K562 (cell line): ENCODE results near the gene CHM. TPM values are rescaled to one million over a fixed set of nuclear protein-coding genes. Genes with fewer than 3 reads are reported as not detected.

Experiments
- ATAC-seq: fragments of 200-7000 bp; cut with Tn5 transposase; 3 replicates; pipeline ENCODE4 v1.9.1; 2020; ENCODE audit warnings: moderate library complexity
- BruUV-seq: library from RNA; stranded (reverse); fragments of 400-500 nt; replicated peaks from 2 replicates; lab custom pipeline; 2021; lab: Mats Ljungman, UMichigan
- CTCF ChIA-PET: fragments of 300-600 bp; formaldehyde crosslinking; extraction: SDS; loops from one replicate; lab custom pipeline; 2021; ENCODE audit warnings: low intra/inter-chr PET ratio; lab: Yijun Ruan, JAX
- POLR2A ChIA-PET: fragments of 300-600, 350-650 bp; sonication (Branson Sonifier 250); formaldehyde crosslinking; extraction: SDS; loops from one replicate; lab custom pipeline; 2021; ENCODE audit warnings: antibody characterized with exemption, inconsistent platforms; lab: Yijun Ruan, JAX
- DNase-seq, 4 experiments: peaks; one replicate each; pipeline versions ENCODE4 v3.0.0 to v3.0.0-alpha.2; 2011 to 2018; ENCODE audit warnings: low spot score in 3 of 4, mixed read lengths in 3 of 4; ENCODE audit errors: extremely low read depth in 1 of 4
- FAIRE-seq: peaks from 2 replicates; lab custom pipeline; 2011; peaks lifted over from hg19 to GRCh38; lab: Jason Lieb, UNC
- H2AFZ ChIP-seq: 2 replicates; pipeline ENCODE4 v1.6.0; 2011; ENCODE audit warnings: low read depth, low read length, control low read depth, inconsistent platforms
- H3K27ac ChIP-seq: fragments of 200-600 bp; 3 replicates; pipeline ENCODE4 v1.8.0; 2011; ENCODE audit warnings: low read depth, mild to moderate bottlenecking, control low read depth, inconsistent platforms, low read length, moderate library complexity, mixed read lengths; ENCODE audit errors: extremely low read depth
- H3K27me3 ChIP-seq, 2 experiments: fragments of 300-600 bp in 1 of 2; 2 replicates in 1 of 2; 3 replicates in 1 of 2; pipeline versions ENCODE4 v1.6.0 to v1.8.0; 2011; ENCODE audit warnings: inconsistent platforms in 2 of 2, low read length in 2 of 2, mild to moderate bottlenecking in 1 of 2, mixed read lengths in 1 of 2, moderate library complexity in 1 of 2; ENCODE audit not compliant: control insufficient read depth in 2 of 2, insufficient read depth in 2 of 2
- H3K36me3 ChIP-seq: fragments of 300-600 bp; 3 replicates; pipeline ENCODE4 v1.8.0; 2011; ENCODE audit warnings: mild to moderate bottlenecking, low read length, inconsistent platforms; ENCODE audit not compliant: control insufficient read depth, insufficient read depth
- H3K4me1 ChIP-seq, 2 experiments: fragments of 200-600 bp in 1 of 2; replicated peaks in 1 of 2; 2 replicates in 1 of 2; 3 replicates in 1 of 2; pipeline versions ENCODE4 v1.5.1 to v1.8.0; 2011; ENCODE audit warnings: inconsistent platforms in 2 of 2, low read length in 2 of 2, mild to moderate bottlenecking in 1 of 2, mixed read lengths in 1 of 2, moderate library complexity in 1 of 2; ENCODE audit not compliant: control insufficient read depth in 2 of 2, insufficient read depth in 2 of 2
- H3K4me2 ChIP-seq: 2 replicates; pipeline ENCODE4 v1.6.1; 2011; ENCODE audit warnings: low read length, control low read depth, inconsistent platforms, mixed read lengths; ENCODE audit not compliant: insufficient read depth
- H3K4me3 ChIP-seq: fragments of 200-600 bp; sonication (generic), shearing (Covaris generic); 2 replicates; pipeline ENCODE4 v1.5.1; 2016; ENCODE audit warnings: control low read depth, inconsistent platforms
- H3K79me2 ChIP-seq: fragments of 200-600 bp; 3 replicates; pipeline ENCODE4 v1.8.0; 2011; ENCODE audit warnings: low read length, inconsistent platforms; ENCODE audit not compliant: control insufficient read depth, insufficient read depth
- H3K9ac ChIP-seq, 2 experiments: 2 replicates each; pipeline versions ENCODE4 v1.6.0 to v1.6.1; 2011; ENCODE audit warnings: low read depth in 2 of 2, low read length in 2 of 2, control low read depth in 1 of 2, inconsistent platforms in 1 of 2, mild to moderate bottlenecking in 1 of 2, mixed read lengths in 1 of 2; ENCODE audit not compliant: insufficient read depth in 1 of 2
- H3K9me1 ChIP-seq: one replicate; pipeline ENCODE4 v1.6.0; 2011; ENCODE audit warnings: inconsistent platforms, mild to moderate bottlenecking, low read length, moderate library complexity; ENCODE audit not compliant: control insufficient read depth, insufficient read depth
- H3K9me3 ChIP-seq: replicated peaks from 2 replicates; pipeline ENCODE4 v1.5.1; 2011; ENCODE audit warnings: low read depth, low read length, inconsistent platforms; ENCODE audit not compliant: control insufficient read depth, insufficient read depth
- H4K20me1 ChIP-seq: replicated peaks from 2 replicates; pipeline ENCODE4 v1.6.1; 2011; ENCODE audit warnings: low read length, inconsistent platforms, mixed read lengths; ENCODE audit not compliant: control insufficient read depth, insufficient read depth
- ARID2 ChIP-seq: fragments of 450-650 bp; IDR thresholded peaks from 2 replicates; pipeline ENCODE4 v1.6.1; 2017; ENCODE audit warnings: antibody characterized with exemption, mild to moderate bottlenecking
- ASH1L ChIP-seq: fragments of 450-650 bp; IDR thresholded peaks from 2 replicates; pipeline ENCODE4 v1.6.1; 2018; ENCODE audit warnings: borderline replicate concordance, mild to moderate bottlenecking, low read depth; ENCODE audit not compliant: partially characterized antibody
- E2F8 ChIP-seq: fragments of 450-650 bp; IDR thresholded peaks from 2 replicates; pipeline ENCODE4 v1.7.1; 2018; ENCODE audit warnings: mild to moderate bottlenecking, low read depth; ENCODE audit not compliant: partially characterized antibody
- ELF1 ChIP-seq: fragments of 200-800 bp; sonication (Bioruptor generic); IDR thresholded peaks from 2 replicates; pipeline ENCODE4 v1.6.1; 2016; ENCODE audit warnings: missing genetic modification characterization, missing compliant biosample characterization
- GTF2F1 ChIP-seq: IDR thresholded peaks from 2 replicates; pipeline ENCODE4 v1.6.1; 2011; ENCODE audit warnings: low read depth, low read length, improper control_type of control experiment
- HOMEZ ChIP-seq: fragments of 250-450 bp; sonication (Bioruptor Pico); IDR thresholded peaks from 2 replicates; pipeline ENCODE4 v1.4.0; 2020; ENCODE audit warnings: mild to moderate bottlenecking, moderate library complexity
- NFATC3 ChIP-seq: fragments of 450-650 bp; IDR thresholded peaks from 2 replicates; pipeline ENCODE4 v1.6.1; 2017; ENCODE audit warnings: mild to moderate bottlenecking
- RBM14 ChIP-seq: fragments of 200-400 bp; formaldehyde crosslinking; IDR thresholded peaks from 2 replicates; pipeline ENCODE4 v1.6.1; 2018; ENCODE audit warnings: low read depth, mild to moderate bottlenecking, low read length, moderate library complexity, borderline replicate concordance; ENCODE audit not compliant: insufficient read depth
- RFX1 ChIP-seq: fragments of 450-650 bp; IDR thresholded peaks from 2 replicates; pipeline ENCODE4 v1.6.1; 2016; ENCODE audit warnings: mild to moderate bottlenecking, moderate library complexity
- RHOXF2B ChIP-seq: fragments of 250-450 bp; sonication (Bioruptor Pico); conservative IDR thresholded peaks from 2 replicates; pipeline ENCODE4 v1.5.1; 2021
- SAP30 ChIP-seq: fragments of 200-600 bp; sonication (generic); IDR thresholded peaks from 2 replicates; pipeline ENCODE4 v1.6.1; 2012; ENCODE audit warnings: borderline replicate concordance, low read depth, mild to moderate bottlenecking, moderate library complexity, low read length, control low read depth, inconsistent platforms; ENCODE audit not compliant: insufficient read depth, poor library complexity, severe bottlenecking
- SIX5 ChIP-seq, 2 experiments: IDR thresholded peaks; 2 replicates each; pipeline ENCODE4 v1.6.1; 2011; ENCODE audit warnings: low read length in 2 of 2, borderline replicate concordance in 1 of 2, low read depth in 1 of 2, mild to moderate bottlenecking in 1 of 2, moderate library complexity in 1 of 2; ENCODE audit not compliant: insufficient read depth in 1 of 2
- ZNF609 ChIP-seq: sonication (generic); formaldehyde crosslinking; IDR thresholded peaks from 2 replicates; pipeline ENCODE4 v1.8.1; 2023; ENCODE audit warnings: missing genetic modification reagents, mild to moderate bottlenecking, borderline replicate concordance
- ZNF668 ChIP-seq: fragments of 250-450 bp; sonication (Bioruptor Pico); IDR thresholded peaks from 2 replicates; pipeline ENCODE4 v1.8.0; 2022; ENCODE audit warnings: mild to moderate bottlenecking, inconsistent platforms
- WGBS: fragments of 100-300 bp; shearing (Covaris generic); methylation state at CpG from one replicate; pipeline ENCODE4 v1.1.6; 2016; ENCODE audit warnings: low coverage, mixed read lengths; ENCODE audit not compliant: insufficient coverage; ENCODE audit errors: missing lambda C conversion rate; 5-methylcytosine and 5-hydroxymethylcytosine counted together
- in situ Hi-C: fragments of 300-500 bp; cut with MboI; formaldehyde crosslinking; loops from 4 replicates; pipeline ENCODE4 v1.15.0; 2018; ENCODE audit warnings: inconsistent platforms, mixed read lengths
- intact Hi-C: fragments of 100-400 bp; cut with micrococcal nuclease; formaldehyde crosslinking; loops from 2 replicates; pipeline ENCODE4 v1.14.2; 2022
- polyA plus RNA-seq, 8 experiments: library from polyadenylated mRNA; depleted of rRNA in 4 of 8; stranded (reverse) in 5 of 8; unstranded in 3 of 8; fragments of >200 nt; fragmentation: Nextera tagmentation in 2 of 8; fragmentation: Illumina TruSeq in 1 of 8; extraction: Ambion mirVana in 2 of 8; extraction: Trizol in 1 of 8; gene quantifications; 2 replicates each; pipeline versions ENCODE4 v1.2.1 to v1.2.3, GENCODE V29; 2011 to 2014; ENCODE audit warnings: inconsistent platforms in 1 of 8, missing spikeins in 1 of 8
- total RNA-seq, 7 experiments: library from RNA; depleted of rRNA in 6 of 7; stranded (reverse); fragments of >200 nt in 6 of 7; fragmentation: Illumina TruSeq in 2 of 7; extraction: Trizol in 2 of 7; gene quantifications; 2 replicates each; pipeline versions ENCODE4 v1.2.1 to v1.2.3, GENCODE V29; 2011 to 2021; ENCODE audit warnings: low replicate concordance in 1 of 7

The CHM gene
- total and polyA plus RNA-seq, 9 of the 15 experiments (the other 6 are each of a cell fraction or from before 2014, with no cell fraction given): 2.2 to 9.0 (median 4.6) TPM

- BruUV-seq: no TSS peak
- no peaks in the 10 kb centered on the region for H3K27me3 ChIP-seq
- H3K4me2 ChIP-seq: no peak overlapping the region
- H3K4me3 ChIP-seq: no peak overlapping the region
- in situ Hi-C loops: no loop called here
- no peaks in the 10 kb centered on the region for H3K79me2 ChIP-seq
- ATAC-seq (no peak), FAIRE-seq (no peak), DNase-seq (no peak)
- no peaks in the 10 kb centered on the region for H3K36me3 ChIP-seq
- whole genome bisulfite sequencing: 63% methylated on average over 1 of the region's 1 CpG
- ChIA-PET POLR2A (no interaction called here), CTCF (no interaction called here)
- no peak overlapping the region for H3K9ac ChIP-seq
- H4K20me1 ChIP-seq: no peaks in the 10 kb centered on the region
- no peaks in the 10 kb centered on the region for H3K9me1 ChIP-seq
- no peaks in the 10 kb centered on the region for H3K4me1 ChIP-seq
- intact Hi-C loops: no loop called here
- H2AFZ ChIP-seq: no peak overlapping the region
- no peaks in the 10 kb centered on the region for H3K9me3 ChIP-seq
- no peak overlapping the region for H3K27ac ChIP-seq
- no peak for TF ChIP-seq RFX1
- no peak for TF ChIP-seq ASH1L
- no peak for TF ChIP-seq ARID2
- no peak for TF ChIP-seq ELF1 (tag)
- no peak for TF ChIP-seq SAP30
- no peak for TF ChIP-seq ZNF668 (CRISPR knock-in tag)
- no peak for TF ChIP-seq RHOXF2B (CRISPR knock-in tag)
- TF ChIP-seq SIX5 (IDR thresholded peaks at IDR 0.05; ENCODE audit: borderline replicate concordance in 1 of 2, insufficient read depth in 1 of 2, low read depth in 1 of 2, low read length in 2 of 2): no peak
- no peak for TF ChIP-seq RBM14
- TF ChIP-seq E2F8: no peak
- no peak for TF ChIP-seq NFATC3
- no peak for TF ChIP-seq GTF2F1
- TF ChIP-seq HOMEZ (CRISPR knock-in tag): no peak
- TF ChIP-seq ZNF609: no peak
Observed at GRCh38 chrX:86012188-86012587, 35.2 kb downstream of the CHM start.
